GM10266 (cell line): Measurements from ENCODE around the gene HTT.
"Not testable (repeated sequence)": the region's sequence is repeated elsewhere in the genome, so short reads cannot be mapped to it uniquely, and the experiment has no call there.

Experiments used
- DNase-seq: peaks from one replicate; pipeline ENCODE4 v3.0.0; 2012; ENCODE audit errors: extremely low spot score
- CTCF ChIP-seq: IDR thresholded peaks from 2 replicates; pipeline ENCODE4 v1.5.1; 2012; ENCODE audit warnings: mild to moderate bottlenecking, low read depth; ENCODE audit not compliant: control insufficient read depth, insufficient read depth; ENCODE audit errors: missing control alignments

HTT gene

DNA sequence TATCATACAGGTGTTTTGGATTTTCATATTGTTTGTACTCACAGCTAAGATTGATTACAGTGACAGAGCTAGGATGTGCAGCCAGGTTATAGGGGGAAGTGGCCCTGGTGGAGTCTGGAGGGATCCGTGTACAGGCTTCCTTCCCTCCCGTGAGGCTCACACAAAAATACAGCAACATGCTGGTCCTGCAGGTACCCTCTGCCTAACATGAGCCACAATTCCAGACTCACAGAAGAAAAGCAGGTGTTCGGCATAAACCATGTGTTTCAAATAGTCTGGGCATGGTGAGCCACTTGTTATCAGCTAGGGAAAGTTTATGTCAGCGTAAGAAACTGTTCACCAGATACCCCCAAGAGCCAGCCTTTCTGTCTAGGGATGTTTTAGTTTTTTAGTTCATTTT lies 82.9 kb downstream of the HTT start:
- TF ChIP-seq CTCF: no peak
- DNase-seq: no peak

- no peak for TF ChIP-seq CTCF
- no peak for DNase-seq
Observed at GRCh38 chr4:3158841-3159240, 84.4 kb downstream of the HTT start.

DNA sequence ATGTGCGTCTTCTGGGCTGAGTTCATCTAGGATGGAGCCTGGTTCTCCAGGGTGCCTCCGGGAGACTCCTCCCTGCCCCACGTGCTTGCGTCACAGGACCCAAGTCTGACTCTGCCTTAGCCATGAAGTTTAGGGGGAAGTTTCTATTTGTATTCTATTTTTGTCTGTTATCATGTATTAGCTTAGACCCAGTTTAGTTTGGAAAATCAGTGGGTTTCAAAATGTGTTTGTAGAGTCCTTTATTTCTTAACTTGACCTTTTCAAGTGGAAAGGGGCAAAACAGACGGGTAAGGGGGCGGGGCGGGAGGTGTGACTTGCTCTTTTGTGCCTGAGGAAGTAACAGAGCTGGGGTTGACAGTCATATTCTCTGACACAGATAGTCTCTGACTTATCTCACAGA lies 86.0 kb downstream of the HTT start:
- no peak for TF ChIP-seq CTCF
- no peak for DNase-seq

DNA sequence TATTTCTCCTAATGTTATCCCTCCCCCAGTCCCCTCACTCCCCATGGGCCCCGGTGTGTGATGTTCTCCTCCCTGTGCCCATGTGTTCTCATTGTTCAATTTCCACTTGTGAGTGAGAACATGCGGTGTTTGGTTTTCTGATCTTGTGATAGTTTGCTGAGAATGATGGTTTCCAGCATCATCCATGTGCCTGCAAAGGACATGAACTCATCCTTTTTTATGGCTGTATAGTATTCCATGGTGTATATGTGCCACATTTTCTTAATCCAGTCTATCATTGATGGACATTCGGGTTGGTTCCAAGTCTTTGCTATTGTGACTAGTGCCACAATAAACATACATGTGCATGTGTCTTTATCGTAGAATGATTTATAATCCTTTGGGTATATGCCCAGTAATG lies 86.6 kb downstream of the HTT start:
- not testable (repeated sequence) for DNase-seq

- DNase-seq: not testable (repeated sequence)
Observed at GRCh38 chr4:3166434-3166833, 92.0 kb downstream of the HTT start.

GRCh38 chr4:3168029-3168428 lies 93.5 kb downstream of the HTT start:
- DNase-seq: no peak
- no peak for TF ChIP-seq CTCF

DNA sequence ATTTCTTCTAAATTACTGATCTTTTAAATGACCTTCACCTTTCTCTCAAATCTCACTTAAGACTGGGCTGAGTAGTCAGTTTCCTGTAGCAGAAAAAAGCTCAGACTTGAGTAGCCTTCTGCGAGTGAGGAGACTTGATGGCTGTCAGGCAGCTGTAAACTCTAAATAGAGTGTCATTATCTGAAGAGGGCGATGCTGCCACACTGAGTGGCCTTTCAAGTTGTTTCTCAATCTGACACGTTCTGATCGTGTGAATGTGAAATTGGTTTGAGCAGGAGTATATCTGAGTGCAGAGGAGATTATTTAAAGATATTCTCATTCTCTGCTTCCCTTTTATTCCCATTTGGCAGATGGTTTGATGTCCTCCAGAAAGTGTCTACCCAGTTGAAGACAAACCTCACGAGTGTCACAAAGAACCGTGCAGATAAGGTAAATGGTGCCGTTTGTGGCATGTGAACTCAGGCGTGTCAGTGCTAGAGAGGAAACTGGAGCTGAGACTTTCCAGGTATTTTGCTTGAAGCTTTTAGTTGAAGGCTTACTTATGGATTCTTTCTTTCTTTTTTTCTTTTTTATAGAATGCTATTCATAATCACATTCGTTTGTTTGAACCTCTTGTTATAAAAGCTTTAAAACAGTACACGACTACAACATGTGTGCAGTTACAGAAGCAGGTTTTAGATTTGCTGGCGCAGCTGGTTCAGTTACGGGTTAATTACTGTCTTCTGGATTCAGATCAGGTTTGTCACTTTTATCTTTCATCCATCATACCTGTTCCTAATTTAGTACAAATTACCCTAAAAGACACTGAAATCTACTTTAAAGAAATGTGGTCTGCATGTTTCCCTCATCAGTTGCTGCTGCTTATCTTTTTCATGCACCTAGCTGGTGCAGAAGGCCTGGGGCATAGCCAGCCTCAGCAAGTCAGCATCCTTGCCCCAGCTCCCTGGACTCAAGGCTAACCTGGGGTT lies 100.2 kb downstream of the HTT start:
- no peak for TF ChIP-seq CTCF
- DNase-seq: no peak

DNA sequence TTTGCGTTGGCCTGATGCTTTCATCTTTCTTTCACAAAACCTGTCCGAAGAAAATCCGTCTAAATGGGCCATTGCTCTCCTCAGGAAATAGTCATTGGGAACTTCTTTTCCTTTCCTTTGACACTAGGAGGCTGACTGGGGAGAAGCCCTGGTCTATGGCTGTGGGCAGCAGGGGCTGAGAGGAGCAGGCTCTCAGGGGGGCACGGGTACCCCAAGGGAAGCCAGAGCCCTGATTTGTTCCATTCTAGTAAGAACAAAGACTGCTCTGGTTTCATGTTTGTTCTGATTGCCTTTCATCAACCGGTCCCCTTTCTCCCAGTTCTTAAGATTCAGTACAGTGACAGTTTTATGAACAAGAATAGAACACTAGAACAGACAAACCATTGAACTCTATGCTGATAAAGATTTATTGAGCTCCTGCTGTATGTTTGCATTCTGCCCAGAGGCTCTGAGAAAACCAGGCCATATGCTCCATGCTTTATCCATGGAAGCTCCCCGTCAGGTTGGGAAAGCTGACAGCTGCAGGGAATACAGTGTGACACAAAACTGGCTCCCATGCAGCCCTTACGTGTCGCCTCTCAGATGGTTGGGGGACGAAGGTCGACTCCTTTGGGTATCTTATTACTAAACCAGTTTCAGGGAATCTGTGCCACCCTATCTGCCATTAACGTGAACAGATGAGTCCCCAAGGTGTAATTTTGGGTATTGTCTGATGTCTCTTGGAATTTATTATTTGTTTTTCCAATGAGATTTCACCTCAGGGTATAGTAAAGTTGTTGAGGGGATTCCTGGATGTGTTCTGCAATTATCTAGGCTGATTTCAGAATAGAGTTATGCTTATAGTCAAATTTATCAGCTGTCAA lies 102.1 kb downstream of the HTT start:
- no peak for DNase-seq
- no peak for TF ChIP-seq CTCF
